Small intestine (tissue), 7 donors: ENCODE results near the gene ACAP1. TPM values are rescaled to one million over a fixed set of nuclear protein-coding genes. Genes with fewer than 3 reads are reported as not detected.

ENCODE experiments used
- DNase-seq, 2 donors: peaks; one replicate each; pipeline versions ENCODE4 v3.0.0 to v3.0.0-alpha.2; 2013
- FAIRE-seq: peaks from 2 replicates; lab custom pipeline; 2012; peaks lifted over from hg19 to GRCh38; lab: Jason Lieb, UNC
- H3K27ac ChIP-seq, 3 donors: one replicate each; pipeline ENCODE4 v1.5.1; 2013; ENCODE audit warnings: low read length in 2 of 3, mild to moderate bottlenecking in 2 of 3, control low read depth in 1 of 3, inconsistent platforms in 1 of 3, low read depth in 1 of 3, moderate library complexity in 1 of 3
- H3K27me3 ChIP-seq, 3 donors: one replicate each; pipeline ENCODE4 v1.6.1; 2013; ENCODE audit warnings: low read length in 3 of 3, inconsistent platforms in 1 of 3; ENCODE audit not compliant: control insufficient read depth in 3 of 3, insufficient read depth in 3 of 3
- H3K36me3 ChIP-seq, 3 donors: one replicate each; pipeline ENCODE4 v1.6.1; 2013; ENCODE audit warnings: low read length in 3 of 3, inconsistent platforms in 1 of 3, low read depth in 1 of 3, mild to moderate bottlenecking in 1 of 3, moderate library complexity in 1 of 3; ENCODE audit not compliant: control insufficient read depth in 3 of 3, insufficient read depth in 2 of 3
- H3K4me1 ChIP-seq, 3 donors: one replicate each; pipeline ENCODE4 v1.6.1; 2013; ENCODE audit warnings: low read length in 2 of 3, inconsistent platforms in 1 of 3, low read depth in 1 of 3, mild to moderate bottlenecking in 1 of 3, moderate library complexity in 1 of 3; ENCODE audit not compliant: control insufficient read depth in 3 of 3, insufficient read depth in 2 of 3
- H3K4me3 ChIP-seq, 3 donors: one replicate each; pipeline ENCODE4 v1.5.1; 2013; ENCODE audit warnings: low read length in 3 of 3, control low read depth in 1 of 3, inconsistent platforms in 1 of 3, low read depth in 1 of 3, mild to moderate bottlenecking in 1 of 3, moderate library complexity in 1 of 3
- H3K9me3 ChIP-seq, 2 donors: one replicate each; pipeline ENCODE4 v1.6.1; 2013; ENCODE audit warnings: low read depth in 1 of 2, low read length in 1 of 2; ENCODE audit not compliant: control insufficient read depth in 2 of 2, insufficient read depth in 1 of 2
- WGBS, 3 donors: extraction: QIAGEN DNeasy Blood & Tissue Kit; methylation state at CpG; one replicate each; pipeline ENCODE4 v1.1.7; 2013; 5-methylcytosine and 5-hydroxymethylcytosine counted together
- polyA plus RNA-seq, 4 donors: library from polyadenylated mRNA; stranded (reverse) in 3 of 4; unstranded in 1 of 4; fragments of 200-250 nt in 3 of 4; fragments of 120-200 nt in 1 of 4; gene quantifications; one replicate each; pipeline versions ENCODE4 v1.2.1 to v1.2.3, GENCODE V29; 2013
- donor health status: healthy with polysubstance abuse.
- donor health status: control.
- donor health status: control.
- donor health status: Bipolar disorder and iron deficiency.
- donor health status: healthy.

The ACAP1 gene
- polyA plus RNA-seq, 4 donors: 3.8 to 43.5 (median 8.5) TPM

DNA sequence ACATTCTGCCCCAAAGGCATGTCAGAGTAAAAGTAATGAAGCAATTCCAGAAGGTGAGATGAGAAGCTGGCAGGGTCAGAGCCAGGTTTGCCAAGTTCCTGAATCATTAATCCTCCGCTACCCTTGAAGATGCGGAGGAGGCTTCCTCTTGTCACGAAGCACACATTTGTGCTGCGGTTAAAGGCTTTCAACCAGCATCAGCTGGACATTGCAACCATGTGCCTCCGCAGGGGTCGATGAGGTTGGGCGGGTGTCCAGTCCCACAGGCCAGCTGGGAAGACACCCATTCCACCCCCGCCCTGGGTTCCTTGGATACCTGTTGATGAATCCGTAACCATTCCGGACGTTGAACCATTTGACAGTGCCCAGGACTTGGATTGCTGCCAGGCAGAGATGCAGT is 43.2 kb upstream of the ACAP1 start:
- FAIRE-seq (no peak), DNase-seq (no peak)
- WGBS, 3 donors: 74 to 77% (median 76%) methylated on average over 11 of the region's 11 CpGs
- H3K27ac ChIP-seq: peak overlapping the region; percentile 30 to 83 (median 75)
- H3K27me3 ChIP-seq: peaks cover 0 to 16% (median 7%) of the 10 kb centered on the region in 3 donors
- peaks cover 0 to 6% of the 10 kb centered on the region in 2 donors for H3K9me3 ChIP-seq
- no peaks in the 10 kb centered on the region for H3K36me3 ChIP-seq
- H3K4me1 ChIP-seq: peaks cover 0 to 30% (median 10%) of the 10 kb centered on the region in 3 donors
- H3K4me3 ChIP-seq: no peak overlapping the region

DNA sequence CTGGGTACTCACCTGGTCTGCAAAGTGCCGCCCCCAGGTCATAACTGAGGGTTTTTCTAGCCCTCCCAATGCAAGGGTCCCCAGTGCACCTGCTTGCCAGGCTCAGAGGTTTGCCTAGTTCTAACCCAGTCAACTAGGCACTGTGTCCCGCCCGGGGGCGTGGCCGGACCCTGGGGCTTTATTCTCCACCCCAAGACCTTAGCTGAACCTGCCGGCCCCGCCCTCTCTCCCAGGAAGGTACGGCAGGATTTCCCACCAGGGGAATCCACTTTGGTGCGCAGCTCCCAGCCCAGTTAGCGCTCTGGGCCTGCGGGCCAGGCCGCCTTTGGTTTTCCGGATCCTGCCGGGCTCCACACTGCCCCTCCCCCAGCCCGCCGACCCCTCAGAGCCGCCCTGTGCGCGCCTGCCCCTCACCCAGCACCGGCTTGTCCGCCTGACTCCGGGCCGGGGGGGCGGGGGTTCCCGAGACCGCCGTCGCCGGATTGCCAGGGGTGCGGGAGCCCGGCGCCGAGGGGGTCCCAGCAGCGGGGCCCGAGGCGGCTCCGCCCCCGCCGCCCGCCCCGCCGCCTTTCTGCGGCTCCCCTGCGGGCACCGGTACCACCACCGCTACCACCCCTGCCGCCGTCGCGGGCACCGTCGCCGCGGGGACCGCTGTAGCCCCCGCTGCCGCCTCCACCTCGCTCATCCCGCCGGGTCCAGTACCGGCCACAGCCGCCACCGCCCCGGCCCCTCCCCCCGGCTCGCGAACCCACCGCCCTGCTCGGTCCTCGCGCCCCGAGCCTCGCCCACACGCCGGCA is 42.3 kb upstream of the ACAP1 start:
- Histone ChIP-seq H3K4me3 (peak overlapping the region in 2 of 3 donors; percentile 22 to 44), H3K4me1 (peaks cover 0 to 30% (median 10%) of the 10 kb centered on the region in 3 donors), H3K36me3 (no peaks in the 10 kb centered on the region), H3K9me3 (peaks cover 0 to 6% of the 10 kb centered on the region in 2 donors), H3K27me3 (peaks cover 0 to 16% (median 7%) of the 10 kb centered on the region in 3 donors), H3K27ac (peak overlapping the region in 2 of 3 donors; percentile 75 to 83)
- FAIRE-seq (no peak), DNase-seq (peak; percentile 71 to 92)
- 3 to 7% (median 3%) methylated on average over 28 to 75 of the region's 75 CpGs for WGBS, 3 donors

DNA sequence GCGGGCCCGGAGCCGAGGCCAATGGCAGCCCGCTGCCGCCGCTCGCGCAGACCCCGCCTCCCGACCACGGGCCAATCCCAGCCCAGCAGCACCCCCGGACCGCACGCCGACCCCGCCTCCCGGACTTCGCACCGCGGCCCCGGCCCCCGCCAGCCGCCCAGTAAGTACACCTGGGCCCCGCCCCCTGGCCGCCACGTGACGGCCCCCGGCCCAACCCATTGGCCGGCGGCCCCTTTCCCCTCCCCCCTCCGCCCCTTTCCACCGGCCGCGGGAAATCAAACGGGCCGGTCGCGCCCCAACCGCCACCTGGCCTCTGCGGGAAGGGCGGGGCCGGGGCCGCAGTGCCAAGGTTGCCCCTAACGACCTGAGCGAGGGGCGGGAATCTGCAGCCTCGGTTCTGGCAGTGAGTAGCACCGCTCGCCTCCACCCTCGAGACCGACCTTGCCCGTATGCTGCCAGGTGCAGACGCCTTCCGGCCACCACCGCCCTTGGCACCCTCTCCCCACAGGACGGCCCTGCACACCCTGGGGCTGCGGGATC is 41.6 kb upstream of the ACAP1 start, which contains the start of gene YBX2:
Gene YBX2, minus strand, starts transcription at position 26 of the 540 bp plus-strand sequence. CDS start 139 bp downstream, outside the sequence.
- whole genome bisulfite sequencing, 3 donors: 0 to 2% (median 1%) methylated on average over 19 to 57 of the region's 57 CpGs
- H3K36me3 ChIP-seq: no peaks in the 10 kb centered on the region
- H3K9me3 ChIP-seq: peaks cover 0 to 6% of the 10 kb centered on the region in 2 donors
- peaks cover 0 to 30% (median 10%) of the 10 kb centered on the region in 3 donors for H3K4me1 ChIP-seq
- DNase-seq (peak; percentile 94), FAIRE-seq (no peak)
- H3K27ac ChIP-seq: peak within 1 kb of the TSS; percentile 24 to 87 (median 83)
- peaks cover 0 to 16% (median 7%) of the 10 kb centered on the region in 3 donors for H3K27me3 ChIP-seq
- peak within 1 kb of the TSS; percentile 16 to 44 (median 22) for H3K4me3 ChIP-seq

DNA sequence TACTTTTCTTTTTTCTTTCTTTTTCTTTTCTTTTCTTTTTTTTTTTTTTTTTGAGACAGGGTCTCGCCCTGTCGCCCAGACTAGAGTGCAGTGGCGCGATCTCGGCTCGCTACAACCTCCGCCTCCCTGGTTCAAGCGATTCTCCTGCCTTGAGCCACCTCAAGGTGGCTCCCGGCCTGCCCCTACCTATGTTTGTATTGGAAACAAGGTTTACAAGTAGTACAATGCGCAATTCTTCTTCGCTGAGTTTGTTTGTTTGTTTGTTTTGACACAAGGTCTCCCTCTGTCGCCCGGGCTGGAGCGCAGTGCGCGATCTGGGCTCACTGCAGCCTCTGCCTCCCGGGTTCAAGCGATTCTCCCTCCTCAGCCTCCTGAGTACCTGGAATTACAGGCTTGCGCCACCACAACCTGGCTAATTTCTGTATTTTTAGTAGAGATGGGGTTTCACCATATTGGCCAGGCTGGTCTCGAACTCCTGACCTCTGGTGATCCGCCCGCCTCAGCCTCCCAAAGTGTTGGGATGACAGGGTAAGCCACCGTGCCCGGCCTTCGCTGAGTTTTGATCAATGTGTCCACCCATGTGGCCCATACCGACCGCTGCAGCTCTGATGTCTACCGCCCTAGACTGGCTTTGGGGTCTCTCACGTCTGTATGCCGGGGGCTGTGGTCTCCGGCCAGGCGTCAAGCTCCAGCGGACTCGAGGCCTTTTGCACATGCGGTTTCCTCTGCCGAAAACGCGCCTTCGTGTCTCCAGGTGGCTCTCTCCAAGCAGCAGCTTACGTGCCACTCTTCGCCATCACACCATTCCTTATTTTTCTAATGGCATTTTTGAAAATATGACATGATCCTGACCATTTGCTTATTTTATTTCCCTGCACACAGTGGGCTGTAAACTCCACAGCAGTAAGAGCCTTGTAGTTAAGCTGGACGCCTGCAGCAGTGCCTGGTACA is 40.8 kb upstream of the ACAP1 start:
- FAIRE-seq: no peak
- H3K27ac ChIP-seq: peak overlapping the region; percentile 24 to 87 (median 24)
- no peaks in the 10 kb centered on the region for H3K36me3 ChIP-seq
- peaks cover 0 to 30% (median 10%) of the 10 kb centered on the region in 3 donors for H3K4me1 ChIP-seq
- WGBS, 3 donors: 52 to 57% (median 53%) methylated on average over 41 to 42 of the region's 42 CpGs
- H3K27me3 ChIP-seq: peaks cover 0 to 16% (median 7%) of the 10 kb centered on the region in 3 donors
- H3K9me3 ChIP-seq: peaks cover 0 to 6% of the 10 kb centered on the region in 2 donors
- DNase-seq: no peak
- H3K4me3 ChIP-seq: peak overlapping the region in 1 of 3 donors; percentile 16

DNA sequence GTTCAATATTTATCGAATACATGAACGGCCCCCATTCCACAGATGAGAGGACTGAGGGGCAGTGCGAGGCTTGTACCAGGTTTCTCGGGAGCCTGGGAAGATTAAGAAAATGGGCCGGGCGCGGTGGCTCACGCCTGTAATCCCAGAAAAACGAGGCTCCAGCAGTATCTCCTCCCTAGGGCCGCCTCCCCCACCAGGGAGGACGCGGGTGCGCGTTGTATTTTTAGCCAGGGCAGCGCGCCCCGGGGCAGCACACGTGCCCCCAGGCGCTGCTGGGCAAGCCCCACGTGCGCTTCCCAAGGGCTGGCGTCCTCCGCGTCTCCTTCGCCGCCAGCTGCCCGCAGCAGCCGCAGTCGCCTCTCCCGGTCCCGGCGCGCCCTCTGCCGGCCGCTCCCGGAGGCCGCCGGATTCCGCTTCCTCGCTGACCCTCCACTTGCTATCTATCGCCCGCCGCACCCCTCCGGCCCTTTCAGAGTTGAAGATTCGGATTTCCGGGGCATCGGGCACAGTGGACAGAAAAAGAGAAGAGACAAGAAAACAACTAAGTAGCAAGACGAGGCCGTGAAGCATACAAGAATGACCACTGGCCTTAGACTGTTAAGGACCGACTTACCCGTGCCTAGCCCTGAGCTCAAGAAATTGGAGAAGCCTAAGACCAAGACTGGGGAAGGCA is 40.0 kb upstream of the ACAP1 start:
- Histone ChIP-seq H3K27ac (peak overlapping the region in 1 of 3 donors; percentile 87), H3K4me1 (peaks cover 0 to 30% (median 10%) of the 10 kb centered on the region in 3 donors)
- WGBS, 3 donors: 5 to 7% (median 5%) methylated on average over 34 to 51 of the region's 51 CpGs

DNA sequence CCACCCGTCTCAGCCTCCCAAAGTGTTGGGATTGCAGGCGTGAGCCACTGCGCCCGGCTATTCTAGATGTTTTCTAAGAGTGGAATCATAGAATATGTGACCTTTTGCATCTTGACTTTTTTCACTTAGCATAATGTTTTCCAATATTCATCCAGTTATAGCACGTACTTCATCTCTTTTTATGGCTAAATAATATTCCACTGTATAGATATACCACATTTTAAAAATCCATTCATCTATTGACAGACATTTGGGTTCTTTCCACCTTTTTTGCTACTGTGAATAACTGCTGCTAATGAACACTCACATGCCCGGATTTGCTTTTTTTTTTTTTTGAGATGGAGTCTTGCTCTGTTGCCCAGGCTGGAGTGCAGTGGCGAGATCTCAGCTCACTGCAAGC is 32.1 kb upstream of the ACAP1 start:
- Histone ChIP-seq H3K4me1 (peaks cover 0 to 7% (median 0%) of the 10 kb centered on the region in 3 donors), H3K36me3 (peaks cover 0 to 2% (median 0%) of the 10 kb centered on the region in 3 donors), H3K4me3 (no peak overlapping the region), H3K27me3 (no peaks in the 10 kb centered on the region), H3K9me3 (no peaks in the 10 kb centered on the region), H3K27ac (no peak overlapping the region)
- no peak for DNase-seq
- FAIRE-seq: no peak
- 96 to 99% (median 96%) methylated on average over 7 of the region's 7 CpGs for WGBS, 3 donors

More for the DNA sequence above, 40.0 kb upstream of the ACAP1 start:
- H3K27me3 ChIP-seq: peaks cover 0 to 16% (median 7%) of the 10 kb centered on the region in 3 donors
- peaks cover 0 to 6% of the 10 kb centered on the region in 2 donors for H3K9me3 ChIP-seq
- no peak overlapping the region for H3K4me3 ChIP-seq
- no peaks in the 10 kb centered on the region for H3K36me3 ChIP-seq
- peak; percentile 76 to 92 for DNase-seq
- FAIRE-seq: no peak

DNA sequence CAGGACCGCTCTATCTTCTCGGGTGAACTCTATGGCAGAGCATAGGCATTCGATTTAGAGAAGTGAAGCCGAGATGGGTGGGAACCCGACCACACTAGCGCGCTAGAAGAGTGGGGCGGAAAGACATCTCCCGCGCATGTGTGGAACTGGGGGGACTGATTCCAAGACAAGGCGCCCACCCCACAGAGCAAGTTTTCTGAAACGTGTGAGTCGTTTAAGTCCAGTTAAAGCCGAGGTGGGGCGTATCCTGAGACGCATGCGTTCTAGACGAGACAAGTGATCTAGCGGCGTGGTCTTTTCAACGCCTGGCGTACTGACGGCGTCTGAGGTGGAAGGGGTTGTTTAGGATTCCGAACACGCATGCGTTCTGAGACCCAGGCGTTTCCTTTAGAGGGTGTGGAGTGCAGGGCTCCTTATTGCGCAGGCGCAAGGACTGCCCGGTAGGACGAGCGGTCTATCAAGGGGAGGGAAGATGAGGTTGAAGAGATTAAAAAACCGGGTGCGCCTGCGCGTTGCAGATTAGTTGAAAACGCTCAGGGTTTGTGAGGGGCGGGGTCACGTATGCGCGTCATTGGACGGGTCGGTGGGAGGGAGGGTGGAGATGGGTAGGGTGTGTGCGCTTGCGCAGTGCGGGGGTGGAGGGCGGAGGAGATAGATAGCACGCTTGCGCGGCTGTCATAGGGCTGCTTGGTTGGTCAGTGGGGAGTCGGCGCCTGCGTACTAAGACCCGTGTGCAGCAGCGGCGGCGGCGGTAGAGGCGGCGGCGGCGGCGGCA is 29.2 kb upstream of the ACAP1 start, which contains the start of gene EIF5A:
Gene EIF5A, plus strand, starts transcription at position 718 of the 775 bp plus-strand sequence. CDS start 2,008 bp downstream, outside the sequence.
- Histone ChIP-seq H3K27ac (peak within 1 kb of the TSS; percentile 96 to 98 (median 96)), H3K27me3 (no peaks in the 10 kb centered on the region), H3K4me3 (peak within 1 kb of the TSS; percentile 87 to 99 (median 95)), H3K4me1 (peaks cover 2 to 17% (median 6%) of the 10 kb centered on the region in 3 donors), H3K36me3 (peaks cover 0 to 23% (median 16%) of the 10 kb centered on the region in 3 donors), H3K9me3 (no peaks in the 10 kb centered on the region)
- peak; percentile 100 for DNase-seq
- WGBS, 3 donors: 0% methylated on average over 54 to 64 of the region's 64 CpGs
- FAIRE-seq: peak; percentile 36
